ENCODE measurements around the gene NEU2. TPM values are rescaled to one million over a fixed set of nuclear protein-coding genes. Genes with fewer than 3 reads are reported as not detected.

NEU2 gene
- polyA plus RNA-seq, 3 donors, result not detected

DNA sequence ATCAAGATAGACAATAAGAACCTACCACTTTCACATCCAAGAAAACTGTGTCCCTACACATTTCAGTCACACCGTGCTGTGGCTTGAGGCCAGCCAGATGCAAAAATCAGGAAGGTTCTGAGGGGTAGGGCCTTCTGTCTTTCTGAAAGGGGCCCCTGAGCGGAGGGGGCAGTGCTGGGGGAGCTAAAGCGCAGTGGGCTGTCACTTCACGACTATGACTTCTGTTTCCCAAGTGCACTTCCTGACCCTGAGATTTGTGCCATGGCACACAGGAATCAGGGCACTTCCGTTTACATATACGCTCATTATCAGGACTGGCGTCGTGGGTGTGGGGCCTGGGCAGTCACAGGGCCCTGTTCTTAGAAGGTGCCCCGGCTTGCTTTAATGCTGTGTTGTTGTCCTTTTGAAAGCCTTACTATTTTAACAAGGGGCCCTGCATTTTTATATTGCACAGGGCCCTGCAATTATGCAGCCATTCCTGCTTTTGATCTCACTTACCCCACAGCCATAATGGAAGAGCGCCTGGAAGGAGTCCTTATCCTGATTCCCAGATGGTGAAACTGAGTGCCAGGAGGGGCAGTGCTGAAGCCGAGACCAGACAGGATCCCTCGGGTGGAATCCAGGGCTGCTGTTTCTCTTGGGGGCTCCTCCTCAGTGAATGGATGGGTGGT lies 20.0 kb upstream of the NEU2 start:
- Mint-ChIP-seq H3K27ac (no peak overlapping the region), H3K27me3 (ENCODE audit: low read depth in 3 of 3) (peaks cover 3 to 9% (median 8%) of the 10 kb centered on the region in 3 donors), H3K9me3 (peaks cover 0 to 4% (median 0%) of the 10 kb centered on the region in 7 donors), H3K36me3 (no peaks in the 10 kb centered on the region), H3K4me1 (peaks cover 14% of the 10 kb centered on the region), H3K4me3 (peak overlapping the region in 1 of 2 donors; percentile 67)
- 0% methylated on average over 8 of the region's 12 CpGs for WGBS (ENCODE audit: insufficient coverage)
- no peaks in the 10 kb centered on the region for H4K20me1 ChIP-seq (ENCODE audit: insufficient read depth, low read length)
- H3K4me1 ChIP-seq (ENCODE audit: control insufficient read depth in 1 of 2, insufficient read depth in 2 of 2, low read length in 2 of 2), result peaks cover 0 to 5% of the 10 kb centered on the region in 2 donors
- no peaks in the 10 kb centered on the region for H3K27me3 ChIP-seq (ENCODE audit: control insufficient read depth in 2 of 2, insufficient read depth in 2 of 2, low read length in 2 of 2)
- no peak overlapping the region for H3K27ac ChIP-seq (ENCODE audit: low read depth in 1 of 2, low read length in 2 of 2)
- DNase-seq, result peak in 1 of 3 donors; percentile 8
- intact Hi-C loops (cut with micrococcal nuclease), result no loop called here
- H3K4me2 ChIP-seq (replicated peaks; ENCODE audit: extremely low read depth, low read length, poor library complexity, severe bottlenecking), result no peak overlapping the region
- TF ChIP-seq, protein P1, sequence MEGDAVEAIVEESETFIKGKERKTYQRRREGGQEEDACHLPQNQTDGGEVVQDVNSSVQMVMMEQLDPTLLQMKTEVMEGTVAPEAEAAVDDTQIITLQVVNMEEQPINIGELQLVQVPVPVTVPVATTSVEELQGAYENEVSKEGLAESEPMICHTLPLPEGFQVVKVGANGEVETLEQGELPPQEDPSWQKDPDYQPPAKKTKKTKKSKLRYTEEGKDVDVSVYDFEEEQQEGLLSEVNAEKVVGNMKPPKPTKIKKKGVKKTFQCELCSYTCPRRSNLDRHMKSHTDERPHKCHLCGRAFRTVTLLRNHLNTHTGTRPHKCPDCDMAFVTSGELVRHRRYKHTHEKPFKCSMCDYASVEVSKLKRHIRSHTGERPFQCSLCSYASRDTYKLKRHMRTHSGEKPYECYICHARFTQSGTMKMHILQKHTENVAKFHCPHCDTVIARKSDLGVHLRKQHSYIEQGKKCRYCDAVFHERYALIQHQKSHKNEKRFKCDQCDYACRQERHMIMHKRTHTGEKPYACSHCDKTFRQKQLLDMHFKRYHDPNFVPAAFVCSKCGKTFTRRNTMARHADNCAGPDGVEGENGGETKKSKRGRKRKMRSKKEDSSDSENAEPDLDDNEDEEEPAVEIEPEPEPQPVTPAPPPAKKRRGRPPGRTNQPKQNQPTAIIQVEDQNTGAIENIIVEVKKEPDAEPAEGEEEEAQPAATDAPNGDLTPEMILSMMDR (IDR thresholded peaks at IDR 0.05), result no peak
- peak overlapping the region; percentile 34 for H2AFZ ChIP-seq (ENCODE audit: insufficient read depth, low read depth, low read length, poor library complexity, severe bottlenecking)
- H3K79me2 ChIP-seq (ENCODE audit: insufficient read depth, low read length), result no peaks in the 10 kb centered on the region
- no peak overlapping the region for H3K9ac ChIP-seq (ENCODE audit: insufficient read depth, low read length, poor library complexity, severe bottlenecking)
- H3K9me3 ChIP-seq (replicated peaks in 1 of 2; ENCODE audit: control insufficient read depth in 1 of 2, insufficient read depth in 1 of 2, low read length in 2 of 2), result no peaks in the 10 kb centered on the region
- H3K4me3 ChIP-seq (replicated peaks in 1 of 3; ENCODE audit: low read depth in 2 of 3, low read length in 3 of 3), result no peak overlapping the region
- H3K36me3 ChIP-seq (replicated peaks in 1 of 2; ENCODE audit: control insufficient read depth in 1 of 2, insufficient read depth in 2 of 2, low read length in 2 of 2), result no peaks in the 10 kb centered on the region

DNA sequence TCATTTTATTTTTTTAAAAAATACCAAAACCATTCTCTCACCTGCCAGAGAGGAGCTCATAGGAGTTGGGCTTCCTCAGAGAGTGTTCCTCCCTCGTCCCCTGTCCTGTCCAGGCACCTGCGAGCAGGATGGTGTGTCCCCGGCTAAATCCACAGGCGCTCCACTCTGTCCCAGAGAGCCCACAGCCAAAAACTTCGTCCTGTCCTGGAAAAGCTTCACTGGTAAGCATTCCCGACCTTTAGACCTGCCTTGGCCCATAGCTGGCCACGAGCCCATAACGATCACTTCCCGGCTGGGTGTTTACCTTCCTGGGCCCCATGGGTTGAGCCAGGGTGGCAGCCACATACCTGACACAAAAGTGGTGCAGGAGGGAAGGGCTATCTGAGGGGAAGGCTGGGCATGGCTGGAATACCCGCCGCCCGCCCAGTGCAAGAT lies 19.4 kb upstream of the NEU2 start, which contains the start of gene NGEF:
TSS of gene NGEF (minus strand) at position 230 of the 435 bp plus-strand sequence. CDS start 38,366 bp downstream, outside the sequence.
- no peak for DNase-seq
- Histone ChIP-seq H3K79me2 (ENCODE audit: insufficient read depth, low read length) (no peaks in the 10 kb centered on the region), H2AFZ (ENCODE audit: insufficient read depth, low read depth, low read length, poor library complexity, severe bottlenecking) (peak within 1 kb of the TSS; percentile 34), H3K27me3 (ENCODE audit: control insufficient read depth in 2 of 2, insufficient read depth in 2 of 2, low read length in 2 of 2) (no peaks in the 10 kb centered on the region), H3K9me3 (replicated peaks in 1 of 2; ENCODE audit: control insufficient read depth in 1 of 2, insufficient read depth in 1 of 2, low read length in 2 of 2) (no peaks in the 10 kb centered on the region), H3K4me3 (replicated peaks in 1 of 3; ENCODE audit: low read depth in 2 of 3, low read length in 3 of 3) (no peak within 1 kb of the TSS), H3K4me2 (replicated peaks; ENCODE audit: extremely low read depth, low read length, poor library complexity, severe bottlenecking) (no peak within 1 kb of the TSS), H3K4me1 (ENCODE audit: control insufficient read depth in 1 of 2, insufficient read depth in 2 of 2, low read length in 2 of 2) (peaks cover 0 to 5% of the 10 kb centered on the region in 2 donors), H3K27ac (ENCODE audit: low read depth in 1 of 2, low read length in 2 of 2) (no peak within 1 kb of the TSS), H3K9ac (ENCODE audit: insufficient read depth, low read length, poor library complexity, severe bottlenecking) (no peak within 1 kb of the TSS), H4K20me1 (ENCODE audit: insufficient read depth, low read length) (no peaks in the 10 kb centered on the region), H3K36me3 (replicated peaks in 1 of 2; ENCODE audit: control insufficient read depth in 1 of 2, insufficient read depth in 2 of 2, low read length in 2 of 2) (no peaks in the 10 kb centered on the region)
- Mint-ChIP-seq H3K36me3 (no peaks in the 10 kb centered on the region), H3K4me1 (peaks cover 14% of the 10 kb centered on the region), H3K27me3 (ENCODE audit: low read depth in 3 of 3) (peaks cover 3 to 9% (median 8%) of the 10 kb centered on the region in 3 donors), H3K4me3 (peak within 1 kb of the TSS in 1 of 2 donors; percentile 67), H3K9me3 (peaks cover 0 to 4% (median 0%) of the 10 kb centered on the region in 7 donors), H3K27ac (no peak within 1 kb of the TSS)
- WGBS (ENCODE audit: insufficient coverage), result 91% methylated on average over 11 of the region's 12 CpGs
- TF ChIP-seq, protein P1 (IDR thresholded peaks at IDR 0.05), result no peak
- intact Hi-C loops (cut with micrococcal nuclease), result no loop called here

Data from CD14-positive monocyte (primary cell).